ENCODE data around the gene TICAM1.
"Not testable (repeated sequence)": the region's sequence is repeated elsewhere in the genome, so short reads cannot be mapped to it uniquely, and the experiment has no call there.

Gene TICAM1

DNA sequence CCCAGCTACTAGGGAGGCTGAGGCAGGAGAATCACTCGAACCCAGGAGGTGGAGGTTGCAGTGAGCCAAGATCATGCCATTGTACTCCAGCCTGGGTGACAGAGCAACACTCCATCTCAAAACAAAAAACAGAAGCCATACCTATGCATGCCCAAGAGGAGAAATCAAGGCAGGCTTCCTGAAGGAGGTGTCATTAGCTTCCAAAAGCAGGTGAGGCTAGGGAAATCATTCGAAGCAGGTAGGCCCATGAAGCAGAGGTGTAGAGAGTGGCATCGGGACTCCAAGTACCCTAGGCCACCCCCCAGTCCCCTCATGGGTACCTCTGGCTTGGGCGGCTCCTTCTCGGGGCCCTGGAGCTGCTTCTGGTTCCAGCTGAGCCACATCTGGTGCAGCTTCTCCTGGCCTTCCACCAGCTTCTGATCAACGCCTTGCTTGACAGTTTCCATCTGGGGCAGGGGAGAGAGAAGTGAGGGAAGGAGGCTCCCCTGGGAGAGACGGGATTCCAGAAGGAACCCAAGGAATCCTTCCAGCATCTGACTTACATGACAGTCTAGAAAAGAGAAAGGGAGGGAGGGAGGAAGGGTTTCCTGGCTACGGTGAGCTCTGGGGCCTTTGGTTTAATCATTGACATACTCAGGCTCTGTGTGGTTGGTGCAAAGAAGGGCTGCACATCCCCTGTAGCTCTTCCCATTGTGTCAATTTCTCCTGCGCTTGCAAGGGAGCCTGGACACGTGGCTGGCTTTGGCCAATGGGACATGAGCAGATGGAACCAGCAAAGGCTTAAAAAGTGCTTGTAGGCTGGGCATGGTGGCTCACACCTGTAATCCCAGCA lies 13.1 kb upstream of the TICAM1 start:
- no peak for DNase-seq

DNA sequence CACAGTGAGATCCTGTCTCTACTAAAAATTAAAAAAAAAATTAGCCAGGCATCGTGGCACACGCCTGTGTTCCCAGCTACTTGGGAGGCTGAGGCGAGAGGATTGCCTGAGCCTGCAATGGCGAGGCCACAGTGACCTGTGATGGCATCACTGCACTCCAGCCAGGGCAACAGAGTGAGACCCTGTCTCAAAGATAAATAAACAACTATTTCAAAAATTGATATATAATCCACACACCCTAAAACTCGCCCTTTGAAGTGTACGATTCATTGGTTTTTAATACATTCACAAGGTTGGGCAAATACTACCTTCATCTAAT lies 12.1 kb upstream of the TICAM1 start:
- DNase-seq: no peak

DNA sequence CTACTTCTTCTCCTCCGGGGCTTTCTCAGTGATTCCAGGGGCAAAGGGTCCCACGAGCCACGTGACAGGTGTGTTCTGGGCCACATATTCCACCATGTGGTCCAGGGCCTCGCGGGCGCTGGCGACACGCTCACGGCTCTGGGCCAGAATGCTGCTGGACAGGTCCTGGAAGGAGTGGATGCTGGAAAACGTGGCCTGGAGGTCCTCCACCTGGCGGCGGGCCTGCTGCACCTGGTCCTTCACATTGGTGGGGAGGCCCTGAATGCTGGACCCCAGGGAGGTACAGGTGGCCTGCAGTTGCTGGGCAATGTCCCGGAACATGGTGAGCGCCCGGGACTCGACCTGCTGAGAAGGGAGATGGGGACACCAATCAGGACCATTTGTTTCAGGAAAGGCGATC lies 7.7 kb upstream of the TICAM1 start:
- no peak for DNase-seq

GRCh38 chr19:4832776-4833175 lies 1.3 kb upstream of the TICAM1 start:
- DNase-seq: no peak

GRCh38 chr19:4831979-4832340 lies 448 bp upstream of the TICAM1 start:
- not testable (repeated sequence) for DNase-seq

- DNase-seq: no peak
Measured at GRCh38 chr19:4830768-4831265, 695 bp downstream of the TICAM1 start.

DNA sequence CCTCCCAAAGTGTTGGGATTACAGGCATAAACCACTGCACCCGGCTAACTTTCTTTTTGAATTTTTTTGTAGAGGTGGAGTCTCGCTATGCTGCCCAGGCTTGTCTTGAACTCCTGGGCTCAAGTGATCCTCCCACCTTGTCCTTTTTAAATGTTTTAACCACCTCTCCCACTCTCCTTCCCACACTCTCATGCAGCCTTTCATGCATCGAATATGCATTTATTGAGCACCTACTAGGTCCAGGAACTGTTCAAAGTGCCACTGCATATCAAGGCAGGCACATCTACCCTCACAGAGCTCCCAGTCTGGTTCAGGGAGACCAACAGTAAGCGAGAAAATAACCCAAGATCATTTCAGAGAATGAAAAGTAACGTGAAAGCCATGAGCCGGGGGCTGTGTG lies 1.2 kb downstream of the TICAM1 start:
- DNase-seq: no peak

- peak in 8 of 14 donors; percentile 6 to 33 (median 22) for DNase-seq
Measured at GRCh38 chr19:4829001-4829712, 2.4 kb downstream of the TICAM1 start.

GRCh38 chr19:4823577-4823976 lies 7.9 kb downstream of the TICAM1 start:
- DNase-seq: no peak

- DNase-seq: not testable (repeated sequence)
Measured at GRCh38 chr19:4822354-4822753, 9.2 kb downstream of the TICAM1 start.

- no peak for DNase-seq
Measured at GRCh38 chr19:4821265-4821664, 10.2 kb downstream of the TICAM1 start.

DNA sequence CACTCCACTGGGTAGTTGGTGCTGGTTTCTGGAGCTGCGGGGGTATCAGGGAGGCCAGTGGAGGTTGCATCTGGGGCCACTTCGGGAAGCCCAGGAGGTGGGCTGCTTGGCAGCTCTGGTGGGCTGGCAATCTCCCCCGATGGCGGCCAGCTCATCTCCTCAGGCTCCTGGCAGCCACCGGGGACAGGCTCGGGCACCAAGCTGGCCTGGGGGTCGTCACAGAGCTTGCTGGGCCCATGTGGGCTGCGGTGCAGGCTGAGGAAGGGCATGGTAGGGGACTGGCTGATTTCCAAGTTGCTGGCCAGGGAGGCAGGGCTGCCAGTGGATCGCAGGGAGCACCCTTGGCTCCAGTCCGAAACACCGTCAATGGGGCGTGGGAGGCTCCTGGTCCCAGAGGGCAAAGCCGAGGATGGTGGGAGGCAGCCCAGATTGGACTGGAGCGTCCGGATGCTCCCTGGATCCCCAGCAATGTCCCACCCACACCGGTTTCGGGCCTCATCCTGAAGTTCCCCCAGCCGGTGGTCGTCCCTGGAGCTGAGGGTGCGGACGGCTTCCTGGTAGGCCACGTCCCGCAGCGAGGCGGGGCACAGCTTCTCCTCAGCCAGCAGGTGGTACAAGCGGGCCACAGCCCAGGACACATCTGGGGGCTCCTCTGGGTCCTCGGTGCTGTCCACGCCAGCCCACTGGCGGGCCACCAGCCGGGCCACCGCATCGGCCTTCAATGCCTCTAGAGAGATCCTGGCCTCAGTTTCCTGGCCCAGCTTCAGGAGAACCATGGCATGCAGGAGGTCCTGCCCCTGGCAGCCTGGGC lies 13.8 kb downstream of the TICAM1 start:
- DNase-seq: no peak

- peak in 1 of 14 donors; percentile 0 for DNase-seq
Measured at GRCh38 chr19:4816950-4817278, 14.6 kb downstream of the TICAM1 start.

- no peak for DNase-seq
Measured at GRCh38 chr19:4816202-4816949, 15.1 kb downstream of the TICAM1 start.

DNA sequence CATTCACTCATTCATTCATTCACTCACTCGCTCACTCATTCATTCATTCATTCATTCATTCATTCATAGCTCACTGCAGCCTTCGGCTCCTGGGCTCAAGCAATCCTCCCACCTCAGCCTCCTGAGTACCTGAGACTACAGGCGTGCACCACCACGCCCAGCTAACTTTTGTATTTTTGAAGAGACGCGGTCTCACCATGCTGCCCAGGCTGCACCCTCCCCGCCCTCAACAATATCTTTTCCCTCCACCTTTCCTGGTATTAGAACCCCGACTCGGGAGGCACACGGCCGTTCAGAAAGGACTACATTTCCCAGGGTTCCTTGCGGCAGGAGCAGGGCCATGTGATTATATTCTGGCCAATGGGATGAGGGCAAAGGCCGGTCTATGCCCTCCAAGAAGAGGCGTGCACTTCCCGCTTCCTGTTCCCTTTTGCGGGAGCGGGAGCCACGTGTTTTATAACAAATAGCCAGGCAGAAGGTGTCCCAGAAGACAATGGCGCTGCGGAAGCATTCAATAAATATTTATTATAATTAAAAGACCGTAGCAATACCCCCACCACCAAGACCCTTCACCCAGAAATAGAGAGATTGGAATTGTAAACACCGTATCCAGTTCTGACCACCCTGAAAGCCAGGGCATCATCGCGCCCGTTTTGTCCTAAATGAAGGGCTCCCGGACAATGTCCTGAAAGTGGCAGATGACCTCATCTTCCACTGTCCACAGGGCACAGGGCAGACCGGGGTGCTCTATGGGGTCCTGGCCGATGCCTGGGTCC lies 15.9 kb downstream of the TICAM1 start:
- DNase-seq: peak in 13 of 14 donors; percentile 37 to 88 (median 81)

DNA sequence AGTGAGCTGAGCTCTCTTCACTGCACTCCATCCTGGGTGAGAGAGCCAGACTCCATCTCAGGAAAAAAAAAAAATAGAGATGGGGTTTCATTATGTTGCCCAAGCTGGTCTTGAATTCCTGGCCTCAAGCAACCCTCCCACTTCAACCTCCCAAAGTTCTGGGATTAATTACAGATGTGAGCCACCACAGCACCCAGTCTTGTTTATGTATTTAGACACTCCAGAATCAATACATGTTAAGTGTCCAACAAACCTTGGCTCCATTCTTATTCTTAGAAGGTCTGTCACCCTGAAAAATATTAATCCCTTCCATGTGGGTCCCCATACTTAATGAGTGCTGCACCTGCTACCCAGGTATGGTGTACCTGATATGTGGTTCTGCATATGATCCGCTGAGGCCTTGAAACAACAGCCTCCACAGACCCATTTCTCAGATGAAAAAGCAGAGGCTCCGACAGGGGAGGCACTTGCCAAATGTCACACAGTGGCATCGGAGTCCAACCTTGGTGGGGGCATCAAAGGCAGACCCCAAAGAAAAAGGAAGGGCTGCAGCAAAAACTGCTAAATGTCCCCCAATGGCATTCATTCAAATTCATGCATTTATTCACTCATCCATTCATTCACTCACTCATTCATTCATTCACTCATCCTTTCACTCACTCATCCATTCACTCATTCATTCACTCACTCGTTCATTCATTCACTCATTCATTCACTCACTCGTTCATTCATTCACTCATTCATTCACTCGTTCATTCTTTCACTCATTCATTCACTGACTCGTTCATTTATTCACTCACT lies 16.7 kb downstream of the TICAM1 start:
- DNase-seq: no peak

GRCh38 chr19:4811328-4812131 lies 20.0 kb downstream of the TICAM1 start:
- DNase-seq: peak in 11 of 14 donors; percentile 8 to 72 (median 34)

DNA sequence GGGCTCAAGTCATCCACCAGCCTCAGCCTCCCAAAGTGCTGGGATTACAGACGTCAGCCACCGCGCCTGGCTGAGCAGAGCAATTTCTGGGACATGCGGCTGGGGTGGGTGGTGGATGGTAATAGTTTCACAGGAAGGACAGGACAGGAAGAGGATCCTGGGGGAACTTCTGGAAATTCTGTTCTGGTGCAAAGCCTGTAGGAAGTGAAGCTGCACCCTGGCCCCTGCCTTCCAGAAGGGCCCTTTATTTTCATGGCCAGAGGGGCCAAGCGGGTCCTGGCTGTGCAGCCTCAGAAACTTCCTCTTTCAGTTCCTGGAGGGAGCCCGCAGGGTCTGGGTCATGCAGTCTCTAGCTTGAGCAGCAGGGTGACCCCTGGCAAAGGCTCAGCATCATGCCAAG lies 24.3 kb downstream of the TICAM1 start:
- DNase-seq: peak in 9 of 14 donors; percentile 16 to 74 (median 42)

DNA sequence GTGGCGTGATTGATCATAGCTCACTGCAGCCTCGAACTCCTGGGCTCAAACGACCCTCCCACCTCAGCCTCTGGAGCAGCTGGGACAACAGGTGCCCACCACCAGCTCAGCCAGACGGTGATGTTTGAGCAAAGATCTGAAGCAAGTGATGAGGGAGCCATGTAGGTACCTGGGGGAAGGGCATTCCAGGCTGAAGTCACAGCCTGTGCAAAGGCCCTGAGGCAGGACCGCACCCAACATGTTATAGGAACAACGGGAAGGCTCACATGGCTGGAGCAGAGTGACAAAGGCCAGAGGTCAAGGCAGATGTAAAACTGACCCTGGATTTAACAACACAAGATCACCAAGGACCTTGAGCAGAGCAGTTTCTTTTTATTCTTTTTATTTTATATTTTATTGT lies 25.1 kb downstream of the TICAM1 start:
- DNase-seq: no peak

GRCh38 chr19:4805140-4805539 lies 26.4 kb downstream of the TICAM1 start:
- not testable (repeated sequence) for DNase-seq

All from C1 segment of cervical spinal cord (tissue), 14 donors.